HTR-8/SVneo (cell line): ENCODE measurements around the gene KRT38.
"Not testable (repeated sequence)": the region's sequence is repeated elsewhere in the genome, so short reads cannot be mapped to it uniquely, and the experiment has no call there.

Experiments used
- DNase-seq: peaks from one replicate; pipeline ENCODE4 v3.0.0; 2011; ENCODE audit warnings: low spot score, mixed read lengths; ENCODE audit not compliant: insufficient read length
- FAIRE-seq: peaks from 2 replicates; lab custom pipeline; 2011; peaks lifted over from hg19 to GRCh38; lab: Jason Lieb, UNC

The KRT38 gene

DNA sequence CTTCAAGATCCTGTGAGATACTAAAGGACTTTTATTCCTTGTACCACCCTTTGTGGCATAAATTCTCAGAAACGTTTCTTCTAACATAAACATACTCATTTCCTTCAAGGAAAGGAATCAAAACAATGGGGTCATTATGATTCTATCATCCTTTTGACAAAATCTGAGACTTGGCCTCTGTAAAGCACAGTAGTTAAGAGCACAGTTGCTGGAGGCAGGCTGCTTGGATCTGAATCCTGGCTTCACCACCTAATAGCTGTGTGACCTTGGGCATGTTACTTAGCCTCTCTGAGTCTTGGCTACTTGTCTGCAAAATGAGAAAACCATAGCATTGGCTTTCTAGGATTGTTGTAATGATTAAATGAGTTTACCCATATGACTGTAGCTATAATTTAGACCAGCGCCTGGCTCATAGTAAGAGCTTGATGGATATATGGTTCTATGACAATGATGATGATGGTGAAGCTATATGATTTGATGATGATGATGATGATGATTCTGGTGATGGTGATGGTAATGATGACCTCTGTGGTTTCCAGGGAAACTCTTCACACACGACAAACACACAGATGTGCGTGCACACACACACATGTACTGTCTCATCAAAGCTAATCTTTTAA, 37.3 kb downstream of the KRT38 start:
- peak; percentile 96 for FAIRE-seq

DNA sequence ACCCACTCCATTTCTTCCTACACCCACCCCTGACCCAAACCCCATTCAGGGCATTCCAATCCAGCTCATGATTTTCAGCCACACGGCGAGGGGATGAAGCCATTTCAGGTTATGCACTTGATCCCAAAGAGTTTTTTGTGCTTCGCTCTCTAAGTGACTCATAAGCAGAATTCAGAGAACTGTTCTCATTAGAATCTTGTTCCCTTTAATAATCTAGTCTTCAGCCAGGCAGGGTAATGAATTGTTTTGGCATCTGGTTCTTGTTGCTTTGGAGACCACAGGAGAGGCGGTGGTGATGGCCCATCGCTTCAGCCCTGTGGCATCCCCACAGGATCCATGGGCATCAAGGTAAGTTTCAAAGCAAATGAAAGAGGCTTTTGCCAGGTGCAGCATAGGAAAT, 38.6 kb downstream of the KRT38 start:
- DNase-seq (no peak), FAIRE-seq (peak; percentile 63)

More for the DNA sequence above, 37.3 kb downstream of the KRT38 start:
- no peak for DNase-seq

DNA sequence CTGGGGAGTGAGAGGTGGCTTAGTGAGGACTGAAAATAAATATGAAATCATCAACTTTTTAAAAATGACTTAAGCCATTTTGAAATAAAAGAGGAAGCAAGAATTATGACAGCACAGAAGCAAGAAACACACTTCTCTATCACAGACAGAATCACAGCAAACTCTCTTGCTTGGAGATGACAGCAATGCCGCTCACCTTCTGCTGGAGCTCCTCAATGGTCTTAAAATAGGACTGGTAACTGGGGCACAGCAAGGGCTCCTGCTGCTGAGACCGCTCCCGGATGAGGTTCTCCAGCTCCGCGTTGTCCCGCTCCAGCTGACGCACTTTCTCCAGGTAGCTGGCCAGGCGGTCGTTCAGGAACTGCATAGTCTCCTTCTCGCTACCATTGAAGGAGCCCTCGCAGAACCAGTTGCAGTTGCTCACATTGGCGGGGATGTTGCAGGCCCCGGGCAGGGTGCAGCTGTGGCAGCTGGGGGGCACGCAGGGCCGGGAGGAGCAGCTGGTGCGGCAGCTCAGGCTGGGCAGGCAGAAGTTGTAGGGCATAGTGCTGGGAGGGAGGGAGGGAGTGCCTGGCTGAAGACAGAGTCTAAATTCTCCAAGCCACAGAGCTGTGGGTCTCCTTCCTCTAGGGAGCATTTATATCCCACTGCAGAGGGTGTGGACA, 43.7 kb downstream of the KRT38 start, which contains the start of gene KRT31:
KRT31 (minus strand) TSS at position 613 of the 665 bp plus-strand sequence; CDS start at position 544, 69 bp downstream.
- no peak for FAIRE-seq

DNA sequence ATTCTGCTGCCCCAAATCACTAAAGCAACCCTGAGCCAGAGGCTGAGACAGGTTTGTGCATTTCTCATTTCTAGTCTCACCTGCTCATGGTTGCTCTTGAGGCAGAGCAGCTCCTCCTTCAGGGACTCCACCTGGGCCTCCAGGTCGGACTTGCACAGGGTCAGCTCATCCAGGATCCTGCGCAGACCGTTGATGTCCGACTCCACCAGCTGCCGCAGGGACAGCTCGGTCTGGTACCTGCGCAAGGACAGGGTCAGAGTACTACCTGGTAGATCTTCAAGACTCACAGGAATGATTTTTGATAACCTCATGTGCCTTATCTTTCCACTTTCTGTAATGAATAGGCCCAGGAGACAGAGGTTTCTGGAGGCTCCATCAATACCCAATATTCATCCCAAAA, 44.4 kb downstream of the KRT38 start:
- DNase-seq (no peak), FAIRE-seq (no peak)

More for the DNA sequence above, 43.7 kb downstream of the KRT38 start, which contains the start of gene KRT31:
- no peak for DNase-seq

DNA sequence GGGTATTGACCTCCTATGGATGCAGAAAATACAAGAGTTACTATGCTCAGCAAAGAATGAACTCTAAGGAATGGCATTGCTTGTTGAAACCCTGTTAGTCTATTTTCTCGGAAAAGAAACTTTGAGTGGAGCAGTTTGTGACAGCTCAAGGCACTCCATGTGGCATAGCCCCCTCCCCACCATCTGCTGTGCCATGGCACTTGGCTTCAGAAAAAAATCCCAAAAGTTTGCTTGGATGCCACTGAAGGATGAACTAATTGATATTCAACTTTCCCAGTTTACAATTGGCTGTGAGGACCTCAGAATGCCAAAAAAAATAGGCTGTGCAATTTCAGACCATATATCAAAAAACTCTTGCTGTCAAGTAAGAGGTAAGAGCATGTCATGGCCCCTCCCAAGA, 45.2 kb downstream of the KRT38 start:
- no peak for FAIRE-seq
- no peak for DNase-seq

- DNase-seq, FAIRE-seq: not testable (repeated sequence)
Observed at GRCh38 chr17:41395044-41395443, 45.7 kb downstream of the KRT38 start.

- DNase-seq (no peak), FAIRE-seq (peak; percentile 72)
Observed at GRCh38 chr17:41394254-41394996, 46.4 kb downstream of the KRT38 start.

- FAIRE-seq: no peak
- no peak for DNase-seq
Observed at GRCh38 chr17:41393826-41394225, 47.0 kb downstream of the KRT38 start.

DNA sequence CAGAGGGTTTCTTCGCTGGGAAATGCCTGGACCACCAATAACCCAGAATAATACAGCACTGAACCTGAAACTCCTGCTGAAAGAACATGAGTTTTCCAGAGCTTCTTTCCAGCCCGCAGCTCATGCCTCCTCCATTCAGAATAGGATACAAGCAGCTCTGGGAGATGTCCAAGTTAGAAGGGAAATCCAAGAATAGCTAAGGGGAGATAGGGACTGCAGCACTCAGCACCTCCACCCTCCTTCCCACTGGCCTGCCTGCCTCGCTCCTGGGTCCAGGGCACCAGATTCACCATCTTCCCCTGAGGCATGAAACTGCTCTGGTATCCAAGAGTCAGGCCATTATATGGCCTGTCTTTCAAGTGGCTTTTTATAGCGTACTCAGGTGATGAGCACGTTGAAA, 47.5 kb downstream of the KRT38 start:
- no peak for DNase-seq
- no peak for FAIRE-seq

DNA sequence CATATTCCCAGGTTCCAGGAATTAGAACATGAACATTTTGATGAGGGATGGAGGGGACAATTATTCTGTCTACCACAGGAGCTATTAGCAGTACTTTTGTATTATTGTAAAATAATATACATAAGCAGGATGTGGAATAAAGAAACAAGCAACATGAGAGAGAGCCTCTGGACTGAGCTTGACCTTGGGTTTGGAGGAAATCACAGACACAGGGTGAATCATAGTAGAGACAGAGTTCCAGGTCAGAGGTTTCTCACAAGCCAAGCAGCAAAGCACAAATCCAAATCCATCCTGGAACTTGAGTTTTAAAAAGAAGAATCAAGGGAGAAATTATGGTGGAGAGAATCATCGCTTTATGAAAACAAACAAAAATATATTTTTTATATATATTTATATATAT, 48.5 kb downstream of the KRT38 start:
- DNase-seq (no peak), FAIRE-seq (no peak)

- FAIRE-seq (no peak), DNase-seq (no peak)
Observed at GRCh38 chr17:41391535-41391934, 49.2 kb downstream of the KRT38 start.

- no peak for FAIRE-seq
- DNase-seq: no peak
Observed at GRCh38 chr17:41390411-41390938, 50.3 kb downstream of the KRT38 start.

GRCh38 chr17:41387670-41388069, 53.1 kb downstream of the KRT38 start:
- FAIRE-seq: no peak

GRCh38 chr17:41386227-41386626, 54.6 kb downstream of the KRT38 start:
- no peak for DNase-seq
- no peak for FAIRE-seq

More at GRCh38 chr17:41387670-41388069, 53.1 kb downstream of the KRT38 start:
- DNase-seq: no peak
